H1 (cell line): ENCODE measurements around the gene CCDC178. TPM values are rescaled to one million over a fixed set of nuclear protein-coding genes. Genes with fewer than 3 reads are reported as not detected.

ENCODE experiments used
- CREB1 ChIP-seq: IDR thresholded peaks from 2 replicates; pipeline ENCODE4 v1.6.1; 2012; ENCODE audit warnings: inconsistent platforms
- EGR1 ChIP-seq: IDR thresholded peaks from 2 replicates; pipeline ENCODE4 v1.6.1; 2011; ENCODE audit warnings: low read depth, low read length, borderline replicate concordance
- EP300 ChIP-seq, 2 experiments: IDR thresholded peaks; 1 replicate in 1 of 2; 2 replicates in 1 of 2; pipeline ENCODE4 v1.6.1; 2011 to 2012; ENCODE audit warnings: low read depth in 2 of 2, low read length in 2 of 2, mild to moderate bottlenecking in 2 of 2, borderline replicate concordance in 1 of 2, inconsistent platforms in 1 of 2, moderate library complexity in 1 of 2
- polyA plus RNA-seq, 7 experiments: library from polyadenylated mRNA; depleted of rRNA in 3 of 7; stranded (reverse) in 5 of 7; unstranded in 2 of 7; fragments of >200 nt in 5 of 7; fragments of 200-250 nt in 2 of 7; gene quantifications; 1 replicate in 5 of 7; 2 replicates in 1 of 7; 4 replicates in 1 of 7; pipeline versions ENCODE4 v1.2.1 to v1.2.3, GENCODE V29; 2011 to 2013; ENCODE audit warnings: missing spikeins in 2 of 7, mixed read lengths in 2 of 7
- total RNA-seq: library from RNA; stranded (reverse); fragmentation: NEBNext Ultra II Directional; extraction: Animal tissue kit (Norgen Biotek cat#: 25700); gene quantifications from 2 replicates; pipeline ENCODE4 v1.2.1, GENCODE V29; 2021

CCDC178 gene
- total and polyA plus RNA-seq, 2 of the 8 experiments (the other 6 are each of a cell fraction or from before 2014, with no cell fraction given), result not detected

GRCh38 chr18:33446604-33447003 is 6.1 kb upstream of the CCDC178 start (continued):
- TF ChIP-seq CREB1 (no peak), EP300 (IDR thresholded peaks at IDR 0.05; ENCODE audit: borderline replicate concordance in 1 of 2, low read depth in 2 of 2, low read length in 2 of 2) (no peak), EGR1 (no peak)
